ENCODE data around the gene SGK2. TPM values are rescaled to one million over a fixed set of nuclear protein-coding genes. Genes with fewer than 3 reads are reported as not detected.

The SGK2 gene
- total and polyA plus RNA-seq, 9 of the 15 experiments (the other 6 are each of a cell fraction or from before 2014, with no cell fraction given) = 0.07 to 0.31 (median 0.15) TPM; not detected in 2

GRCh38 chr20:43516251-43516824, 42.5 kb upstream of the SGK2 start (continued):
- no peak for TF ChIP-seq HBP1 (CRISPR knock-in tag; IDR thresholded peaks at IDR 0.05)
- TF ChIP-seq USF1 (CRISPR knock-in tag; IDR thresholded peaks at IDR 0.05) = no peak
- no peak for TF ChIP-seq NCOA1 (IDR thresholded peaks at IDR 0.05; ENCODE audit: low read depth)
- no peak for TF ChIP-seq ZKSCAN1 (IDR thresholded peaks at IDR 0.05; ENCODE audit: low read depth, low read length)
- no peak for TF ChIP-seq PPARD (CRISPR knock-in tag; IDR thresholded peaks at IDR 0.05)
- no peak for TF ChIP-seq POLR2B (IDR thresholded peaks at IDR 0.05; ENCODE audit: low read depth, partially characterized antibody)
- no peak for TF ChIP-seq RBM25 (IDR thresholded peaks at IDR 0.05; ENCODE audit: low read depth, low read length, severe bottlenecking)
- peak; percentile 75 for TF ChIP-seq STAT5A (IDR thresholded peaks at IDR 0.05; ENCODE audit: borderline replicate concordance, low read length)
- no peak for TF ChIP-seq REST (IDR thresholded peaks at IDR 0.05; ENCODE audit: borderline replicate concordance)
- TF ChIP-seq REST (CRISPR knock-in tag; IDR thresholded peaks at IDR 0.05; ENCODE audit: low read depth) = no peak
- TF ChIP-seq KAT8 (IDR thresholded peaks at IDR 0.05; ENCODE audit: low read depth) = no peak
- peak; percentile 70; the same call in 1 of the 2 replicates for TF ChIP-seq NCOR1 (IDR thresholded peaks at IDR 0.05)
- no peak for TF ChIP-seq E2F5 (CRISPR knock-in tag; IDR thresholded peaks at IDR 0.05)
- TF ChIP-seq RHOXF2B (CRISPR knock-in tag; conservative IDR thresholded peaks at IDR 0.05) = no peak
- no peak for TF ChIP-seq NKRF (IDR thresholded peaks at IDR 0.05; ENCODE audit: borderline replicate concordance)
- peak; percentile 54 for TF ChIP-seq MEIS2 (IDR thresholded peaks at IDR 0.05; ENCODE audit: partially characterized antibody)

All from K562 (cell line).